Activated gamma-delta T cell treated with anti-CD3 and anti-CD28 coated beads, Interleukin-2, amount 50 U/mL, for 16 hours (primary cell): ENCODE results near the gene CALM1.
A peak's percentile ranks its signal among the peaks of the same experiment; 100 is the strongest.
"Not testable (repeated sequence)": the region's sequence is repeated elsewhere in the genome, so short reads cannot be mapped to it uniquely, and the experiment has no call there.

Source experiments
- DNase-seq: peaks from one replicate; pipeline ENCODE4 v3.0.0-alpha.2; 2020; ENCODE audit warnings: low read depth

The CALM1 gene

DNA sequence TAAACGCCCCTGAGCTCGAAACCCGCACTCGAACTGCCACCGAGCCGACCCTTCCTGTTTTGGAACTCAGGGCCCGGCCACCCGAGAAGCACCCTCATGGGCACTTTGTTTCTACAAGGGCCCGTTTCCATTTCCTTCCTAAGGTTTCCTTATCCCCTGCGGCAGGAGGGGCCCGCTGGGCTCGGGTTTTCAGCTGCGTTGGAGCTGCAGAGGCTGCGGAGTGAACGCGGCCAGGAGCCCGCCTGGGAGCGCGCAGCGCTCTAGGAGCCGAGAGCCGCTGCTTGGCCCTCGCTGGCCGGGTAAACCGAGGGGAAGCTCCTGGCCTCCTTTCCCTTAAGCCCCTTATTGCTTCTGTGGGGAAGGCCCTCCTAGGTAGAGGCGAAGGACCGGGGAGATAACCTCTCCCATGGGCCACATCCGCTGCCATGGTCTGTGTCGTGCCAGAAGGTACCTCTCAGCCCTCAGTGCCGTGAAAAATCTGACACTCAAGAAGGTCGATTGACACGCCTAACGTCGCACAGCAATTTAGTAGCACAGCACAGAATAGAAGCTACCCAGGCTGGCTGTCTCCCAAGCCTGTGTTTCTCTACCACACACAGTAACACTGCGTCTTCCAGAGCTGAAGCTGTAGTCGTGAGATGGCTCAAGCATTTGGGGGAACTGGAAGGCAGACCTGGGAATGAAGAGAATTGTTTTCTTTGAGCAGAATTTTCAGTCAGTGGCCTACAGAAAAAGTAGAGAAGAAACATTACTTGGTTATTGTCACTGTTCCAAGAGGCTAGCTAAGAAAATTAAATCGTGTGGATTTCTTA, 12.9 kb upstream of the CALM1 start:
- peak; percentile 44 for DNase-seq

- no peak for DNase-seq
These were observed 12.3 kb upstream of the CALM1 start for GRCh38 chr14:90384543-90384911.

- no peak for DNase-seq
These were observed 10.5 kb upstream of the CALM1 start for GRCh38 chr14:90386321-90386720.

- DNase-seq: no peak
These were observed 9.5 kb upstream of the CALM1 start for GRCh38 chr14:90387206-90387760.

DNA sequence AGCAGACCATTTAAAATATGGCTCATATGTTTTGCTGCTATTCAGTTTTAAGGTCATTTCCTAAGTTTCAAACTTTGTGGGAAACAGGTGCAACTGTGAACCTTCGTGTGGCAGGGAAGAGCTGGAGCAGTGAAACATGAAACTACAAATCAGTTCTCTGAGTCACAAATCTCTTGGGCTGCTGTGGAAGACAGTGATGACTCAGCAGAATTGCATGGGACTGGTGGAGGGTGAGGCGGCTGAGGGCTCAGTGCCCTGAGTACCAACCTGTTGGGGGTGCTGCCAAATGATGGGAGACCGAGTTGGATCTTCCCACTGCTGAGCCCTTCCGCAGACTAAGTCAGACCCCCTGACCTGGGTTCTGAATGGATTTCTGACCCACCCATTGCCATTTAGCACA, 8.4 kb upstream of the CALM1 start:
- no peak for DNase-seq

GRCh38 chr14:90388982-90389381, 7.8 kb upstream of the CALM1 start:
- no peak for DNase-seq

DNA sequence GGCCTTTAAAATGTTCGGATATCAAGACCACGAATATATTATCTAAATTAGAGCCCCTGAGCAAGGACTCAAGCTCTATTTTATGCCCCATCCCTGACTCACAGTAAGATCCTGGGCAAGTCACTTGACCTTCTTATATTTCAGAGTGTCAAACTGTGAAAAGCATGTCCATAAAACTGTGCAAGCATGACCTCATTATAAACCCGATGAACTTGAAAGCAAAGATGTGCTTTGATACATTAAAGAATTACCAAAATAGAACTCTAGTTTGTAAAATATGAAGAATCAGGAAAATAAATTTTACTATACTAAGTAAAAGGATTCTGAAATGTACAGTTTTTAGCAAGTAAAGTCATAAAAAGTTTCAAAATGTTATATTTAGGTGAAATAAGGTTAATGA, 2.9 kb upstream of the CALM1 start:
- no peak for DNase-seq

GRCh38 chr14:90394782-90395181, 2.0 kb upstream of the CALM1 start:
- DNase-seq: not testable (repeated sequence)

- peak; percentile 45 for DNase-seq
These were observed 841 bp downstream of the CALM1 start for GRCh38 chr14:90397425-90398314.

- peak; percentile 33 for DNase-seq
These were observed 1.5 kb downstream of the CALM1 start for GRCh38 chr14:90398315-90398839.

- DNase-seq: no peak
These were observed 2.2 kb downstream of the CALM1 start for GRCh38 chr14:90398841-90399540.

GRCh38 chr14:90399541-90400444, 3.0 kb downstream of the CALM1 start:
- peak; percentile 76 for DNase-seq

DNA sequence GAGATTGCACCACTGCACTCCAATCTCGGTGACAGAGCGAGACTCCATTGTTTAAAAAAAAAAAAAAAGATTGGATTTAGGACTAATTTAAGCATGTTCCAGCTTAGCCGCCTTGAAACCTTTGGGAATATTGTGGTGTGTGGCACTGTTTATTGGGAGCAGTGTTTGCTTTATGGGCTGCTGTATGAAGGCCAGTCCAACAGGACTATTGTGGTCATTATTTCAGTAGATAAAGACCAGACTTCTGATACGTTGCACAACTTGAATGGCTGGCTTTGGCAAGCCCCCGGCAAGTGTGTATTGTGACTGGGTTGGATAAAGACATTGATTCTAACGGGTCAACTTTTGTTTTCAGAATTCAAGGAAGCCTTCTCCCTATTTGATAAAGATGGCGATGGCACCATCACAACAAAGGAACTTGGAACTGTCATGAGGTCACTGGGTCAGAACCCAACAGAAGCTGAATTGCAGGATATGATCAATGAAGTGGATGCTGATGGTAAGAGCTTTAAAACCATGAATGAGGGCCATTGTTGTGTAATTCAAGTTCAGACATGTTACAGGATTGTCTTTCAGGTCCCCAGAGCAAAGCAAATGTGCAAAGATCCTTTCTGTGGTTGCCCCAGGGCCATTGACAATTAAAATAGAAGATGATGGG, 4.2 kb downstream of the CALM1 start:
- no peak for DNase-seq

GRCh38 chr14:90402016-90402415, 5.2 kb downstream of the CALM1 start:
- no peak for DNase-seq

GRCh38 chr14:90403065-90403464, 6.2 kb downstream of the CALM1 start:
- no peak for DNase-seq

DNA sequence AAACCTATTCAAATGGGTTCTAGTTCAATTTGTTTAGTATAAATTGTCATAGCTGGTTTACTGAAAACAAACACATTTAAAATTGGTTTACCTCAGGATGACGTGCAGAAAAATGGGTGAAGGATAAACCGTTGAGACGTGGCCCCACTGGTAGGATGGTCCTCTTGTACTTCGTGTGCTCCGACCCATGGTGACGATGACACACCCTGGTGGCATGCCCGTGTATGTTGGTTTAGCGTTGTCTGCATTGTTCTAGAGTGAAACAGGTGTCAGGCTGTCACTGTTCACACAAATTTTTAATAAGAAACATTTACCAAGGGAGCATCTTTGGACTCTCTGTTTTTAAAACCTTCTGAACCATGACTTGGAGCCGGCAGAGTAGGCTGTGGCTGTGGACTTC, 8.3 kb downstream of the CALM1 start:
- DNase-seq: no peak

DNA sequence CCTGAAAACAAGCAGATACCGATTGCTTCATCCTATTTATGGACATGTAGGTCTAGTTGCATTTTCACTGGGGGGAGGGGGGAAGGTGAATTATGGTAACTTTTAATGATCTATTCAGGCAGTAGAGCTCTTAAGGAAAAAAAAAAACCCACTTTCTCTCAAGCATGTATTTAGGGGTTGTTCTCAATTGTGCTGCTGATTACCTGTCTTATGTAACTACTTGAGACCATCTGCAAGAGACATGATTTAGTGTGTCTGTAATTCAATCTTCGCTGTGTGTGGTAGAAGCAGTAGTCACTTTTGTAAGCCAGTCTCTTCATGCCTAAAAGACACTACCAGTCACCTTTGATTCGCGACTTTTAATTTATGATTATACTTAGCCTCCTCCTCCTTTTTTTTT, 8.9 kb downstream of the CALM1 start:
- no peak for DNase-seq

DNA sequence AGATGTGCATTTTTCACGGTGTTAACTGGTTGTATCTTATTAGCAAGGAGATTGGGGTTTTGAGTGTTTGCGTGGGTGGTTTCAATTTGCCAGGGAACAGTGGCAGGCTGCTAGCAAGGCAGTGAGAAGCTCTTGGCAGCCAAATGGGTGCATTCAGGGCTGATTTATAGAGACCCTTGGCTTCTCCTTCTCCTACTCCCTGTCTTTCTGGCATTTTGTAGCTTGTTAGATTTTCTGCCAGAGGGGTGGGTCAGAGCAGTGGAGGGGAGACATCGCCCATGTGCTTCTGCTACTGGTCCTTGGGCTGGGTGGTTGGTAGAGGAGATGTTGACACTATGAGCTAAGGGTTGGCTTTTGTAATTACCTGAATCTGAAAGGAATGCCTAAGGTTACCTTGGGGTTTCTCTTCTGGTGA, 9.6 kb downstream of the CALM1 start:
- DNase-seq: no peak

DNA sequence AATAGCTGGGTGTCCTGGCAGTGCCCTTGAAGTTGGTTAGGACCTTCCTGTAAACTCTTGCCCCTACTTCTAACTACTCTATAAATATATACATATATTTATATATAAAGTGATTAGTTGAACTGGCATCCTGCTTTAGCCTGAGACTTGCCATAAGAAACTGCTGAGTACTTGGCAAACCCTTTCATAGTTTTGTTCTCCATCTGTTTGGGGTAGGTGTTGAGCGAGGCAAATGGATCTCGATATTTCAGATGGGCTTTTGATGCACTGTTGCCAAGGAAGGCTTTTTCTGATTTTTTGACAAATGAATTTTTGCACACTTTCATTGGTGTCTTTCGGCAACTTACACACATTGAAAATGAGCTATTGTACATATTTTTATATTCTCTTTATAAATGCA, 10.4 kb downstream of the CALM1 start:
- no peak for DNase-seq

- no peak for DNase-seq
These were observed 11.9 kb downstream of the CALM1 start for GRCh38 chr14:90408713-90409112.
